Measurements from ENCODE around the gene NRDC. TPM values are rescaled to one million over a fixed set of nuclear protein-coding genes. Genes with fewer than 3 reads are reported as not detected.
"Not testable (repeated sequence)": the region's sequence is repeated elsewhere in the genome, so short reads cannot be mapped to it uniquely, and the experiment has no call there.

The NRDC gene
- total RNA-seq, 1 donor from 2014 or later, result 155 TPM

- no peak overlapping the region for H3K4me3 Mint-ChIP-seq
- peaks cover 57% of the 10 kb centered on the region for H3K27me3 Mint-ChIP-seq (ENCODE audit: low read depth)
- no peak for DNase-seq (ENCODE audit: low read depth, low spot score)
- peaks cover 2% of the 10 kb centered on the region for H3K9me3 Mint-ChIP-seq
- H3K36me3 Mint-ChIP-seq (ENCODE audit: low read depth), result no peaks in the 10 kb centered on the region
- no peak for TF ChIP-seq CTCF (conservative IDR thresholded peaks at IDR 0.05)
- no peak overlapping the region for H3K27ac Mint-ChIP-seq (ENCODE audit: unreplicated experiment)
- peaks cover 11% of the 10 kb centered on the region for H3K4me1 Mint-ChIP-seq
Observed at GRCh38 chr1:51902456-51902855, 23.9 kb upstream of the NRDC start.

GRCh38 chr1:51901151-51901550 is 22.6 kb upstream of the NRDC start:
- Mint-ChIP-seq H3K9me3 (peaks cover 2% of the 10 kb centered on the region), H3K36me3 (ENCODE audit: low read depth) (no peaks in the 10 kb centered on the region), H3K27ac (ENCODE audit: unreplicated experiment) (no peak overlapping the region), H3K4me1 (peaks cover 11% of the 10 kb centered on the region), H3K4me3 (no peak overlapping the region), H3K27me3 (ENCODE audit: low read depth) (peaks cover 56% of the 10 kb centered on the region)
- TF ChIP-seq CTCF (conservative IDR thresholded peaks at IDR 0.05), result no peak
- no peak for DNase-seq (ENCODE audit: low read depth, low spot score)

- peaks cover 60% of the 10 kb centered on the region for H3K27me3 Mint-ChIP-seq (ENCODE audit: low read depth)
- H3K4me1 Mint-ChIP-seq, result peaks cover 11% of the 10 kb centered on the region
- H3K4me3 Mint-ChIP-seq, result no peak overlapping the region
- no peak overlapping the region for H3K27ac Mint-ChIP-seq (ENCODE audit: unreplicated experiment)
- H3K9me3 Mint-ChIP-seq, result peaks cover 2% of the 10 kb centered on the region
- no peak for TF ChIP-seq CTCF (conservative IDR thresholded peaks at IDR 0.05)
- no peak for DNase-seq (ENCODE audit: low read depth, low spot score)
- no peaks in the 10 kb centered on the region for H3K36me3 Mint-ChIP-seq (ENCODE audit: low read depth)
Observed at GRCh38 chr1:51899022-51899421, 20.5 kb upstream of the NRDC start.

- no peak for TF ChIP-seq CTCF (conservative IDR thresholded peaks at IDR 0.05)
- Mint-ChIP-seq H3K9me3 (peaks cover 2% of the 10 kb centered on the region), H3K4me1 (peaks cover 11% of the 10 kb centered on the region), H3K27me3 (ENCODE audit: low read depth) (peaks cover 61% of the 10 kb centered on the region), H3K36me3 (ENCODE audit: low read depth) (no peaks in the 10 kb centered on the region), H3K27ac (ENCODE audit: unreplicated experiment) (no peak overlapping the region), H3K4me3 (no peak overlapping the region)
- no peak for DNase-seq (ENCODE audit: low read depth, low spot score)
Observed at GRCh38 chr1:51898090-51898734, 19.7 kb upstream of the NRDC start.

GRCh38 chr1:51897699-51898031 is 19.1 kb upstream of the NRDC start:
- no peak for TF ChIP-seq CTCF (conservative IDR thresholded peaks at IDR 0.05)
- no peak for DNase-seq (ENCODE audit: low read depth, low spot score)
- Mint-ChIP-seq H3K4me3 (no peak overlapping the region), H3K27ac (ENCODE audit: unreplicated experiment) (no peak overlapping the region), H3K27me3 (ENCODE audit: low read depth) (peaks cover 61% of the 10 kb centered on the region), H3K36me3 (ENCODE audit: low read depth) (no peaks in the 10 kb centered on the region), H3K9me3 (peaks cover 2% of the 10 kb centered on the region), H3K4me1 (peaks cover 11% of the 10 kb centered on the region)

GRCh38 chr1:51894748-51895147 is 16.2 kb upstream of the NRDC start:
- H3K27me3 Mint-ChIP-seq (ENCODE audit: low read depth), result peaks cover 85% of the 10 kb centered on the region

More at GRCh38 chr1:51894748-51895147, 16.2 kb upstream of the NRDC start:
- H3K4me3 Mint-ChIP-seq; H3K9me3 Mint-ChIP-seq; H3K4me1 Mint-ChIP-seq; H3K36me3 Mint-ChIP-seq (ENCODE audit: low read depth); H3K27ac Mint-ChIP-seq (ENCODE audit: unreplicated experiment); DNase-seq (ENCODE audit: low read depth, low spot score): not testable (repeated sequence)
